HepG2 (cell line): Measurements from ENCODE around the gene DLX1. TPM values are rescaled to one million over a fixed set of nuclear protein-coding genes. Genes with fewer than 3 reads are reported as not detected.

Experiments
- KDM2A ChIP-seq: sonication (generic); formaldehyde crosslinking; IDR thresholded peaks from 2 replicates; pipeline ENCODE4 v1.4.0; 2020; ENCODE audit warnings: low read depth, missing genetic modification reagents, borderline replicate concordance
- NR2F2 ChIP-seq: IDR thresholded peaks from 2 replicates; pipeline ENCODE4 v1.6.1; 2012; ENCODE audit warnings: low read depth, inconsistent platforms, borderline replicate concordance
- SATB2 ChIP-seq: sonication (generic); formaldehyde crosslinking; IDR thresholded peaks from 2 replicates; pipeline ENCODE4 v1.5.0; 2020; ENCODE audit warnings: missing genetic modification reagents
- SMAD9 ChIP-seq: sonication (generic); formaldehyde crosslinking; IDR thresholded peaks from 2 replicates; pipeline ENCODE4 v1.5.1; 2020; ENCODE audit warnings: mild to moderate bottlenecking, missing genetic modification reagents
- SP4 ChIP-seq: sonication (generic); formaldehyde crosslinking; IDR thresholded peaks from 2 replicates; pipeline ENCODE4 v1.8.1; 2023; ENCODE audit warnings: mild to moderate bottlenecking, missing genetic modification reagents
- ZNF20 ChIP-seq: sonication (generic); formaldehyde crosslinking; IDR thresholded peaks from 2 replicates; pipeline ENCODE4 v1.4.0; 2020; ENCODE audit warnings: mild to moderate bottlenecking, moderate library complexity, missing genetic modification reagents
- ZNF775 ChIP-seq: sonication (generic); formaldehyde crosslinking; IDR thresholded peaks from 2 replicates; pipeline ENCODE4 v1.4.0; 2020; ENCODE audit warnings: missing genetic modification reagents, mild to moderate bottlenecking, moderate library complexity, borderline replicate concordance
- ZNF788 ChIP-seq: sonication (generic); formaldehyde crosslinking; IDR thresholded peaks from 2 replicates; pipeline ENCODE4 v1.5.0; 2020; ENCODE audit warnings: mild to moderate bottlenecking, missing genetic modification reagents, borderline replicate concordance
- ZNF891 ChIP-seq: sonication (generic); formaldehyde crosslinking; IDR thresholded peaks from 2 replicates; pipeline ENCODE4 v1.5.0; 2020; ENCODE audit warnings: mild to moderate bottlenecking, missing genetic modification reagents
- polyA plus RNA-seq, 8 experiments: library from polyadenylated mRNA; depleted of rRNA in 3 of 8; stranded (reverse) in 7 of 8; unstranded in 1 of 8; fragments of >200 nt; fragmentation: Illumina TruSeq in 4 of 8; extraction: Trizol in 4 of 8; gene quantifications; 2 replicates each; pipeline versions ENCODE4 v1.2.1 to v1.2.3, GENCODE V29; 2011 to 2016; ENCODE audit warnings: low read depth in 4 of 8, missing spikeins in 1 of 8, mixed read lengths in 1 of 8; ENCODE audit not compliant: insufficient read depth in 1 of 8
- total RNA-seq, 5 experiments: library from RNA; depleted of rRNA; stranded (reverse); fragments of >200 nt; fragmentation: Illumina TruSeq; extraction: Trizol; gene quantifications; 2 replicates each; pipeline ENCODE4 v1.2.3, GENCODE V29; 2016; ENCODE audit warnings: low read depth in 1 of 5
- TF ChIP-seq, protein P1 (sequence below): sonication (generic); formaldehyde crosslinking; IDR thresholded peaks from 2 replicates; pipeline ENCODE4 v1.5.0; 2020; ENCODE audit warnings: mild to moderate bottlenecking, missing genetic modification reagents
- TF ChIP-seq, protein P2 (sequence below): sonication (generic); formaldehyde crosslinking; IDR thresholded peaks from 2 replicates; pipeline ENCODE4 v1.8.0; 2022; ENCODE audit warnings: low read depth, missing genetic modification reagents
- TF ChIP-seq, protein P3 (sequence below): sonication (generic); formaldehyde crosslinking; IDR thresholded peaks from 2 replicates; pipeline ENCODE4 v1.4.0; 2020; ENCODE audit warnings: low read depth, mild to moderate bottlenecking, missing genetic modification reagents
- TF ChIP-seq, protein P4 (sequence below): sonication (generic); formaldehyde crosslinking; IDR thresholded peaks from 2 replicates; pipeline ENCODE4 v1.9.0; 2021; ENCODE audit warnings: mild to moderate bottlenecking, missing genetic modification reagents
- TF ChIP-seq, protein P5 (sequence below): sonication (generic); formaldehyde crosslinking; conservative IDR thresholded peaks from 2 replicates; pipeline ENCODE4 v1.4.0; 2020; ENCODE audit warnings: missing genetic modification reagents

The DLX1 gene
- total and polyA plus RNA-seq, 2 of the 13 experiments (the other 11 are each of a cell fraction or from before 2014, with no cell fraction given) = 0.18 to 0.86 TPM

DNA sequence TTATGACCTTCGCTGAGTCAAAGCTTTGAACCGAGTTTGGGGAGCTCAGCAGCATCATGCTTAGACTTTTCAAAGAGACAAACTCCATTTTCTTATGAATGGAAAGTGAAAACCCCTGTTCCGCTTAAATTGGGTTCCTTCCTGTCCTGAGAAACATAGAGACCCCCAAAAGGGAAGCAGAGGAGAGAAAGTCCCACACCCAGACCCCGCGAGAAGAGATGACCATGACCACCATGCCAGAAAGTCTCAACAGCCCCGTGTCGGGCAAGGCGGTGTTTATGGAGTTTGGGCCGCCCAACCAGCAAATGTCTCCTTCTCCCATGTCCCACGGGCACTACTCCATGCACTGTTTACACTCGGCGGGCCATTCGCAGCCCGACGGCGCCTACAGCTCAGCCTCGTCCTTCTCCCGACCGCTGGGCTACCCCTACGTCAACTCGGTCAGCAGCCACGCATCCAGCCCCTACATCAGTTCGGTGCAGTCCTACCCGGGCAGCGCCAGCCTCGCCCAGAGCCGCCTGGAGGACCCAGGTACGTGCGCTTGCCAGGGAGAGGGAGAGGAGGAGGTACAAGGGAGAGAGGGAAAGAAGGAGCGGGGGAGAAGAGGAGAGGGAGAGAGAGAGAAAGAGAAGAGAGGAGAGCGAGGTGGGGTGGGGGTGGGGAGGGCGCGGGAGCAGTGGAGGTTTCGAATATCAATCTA lies at the start of gene DLX1 (continued):
- TF ChIP-seq ZNF788 (CRISPR knock-in tag) (no peak), ZNF775 (CRISPR knock-in tag) (no peak), ZNF891 (CRISPR knock-in tag) (peak; percentile 48; the same call in 1 of the 2 replicates), SMAD9 (peak; percentile 49; the same call in 1 of the 2 replicates), SP4 (no peak), NR2F2 (no peak), KDM2A (CRISPR knock-in tag) (no peak), SATB2 (CRISPR knock-in tag) (no peak), ZNF20 (CRISPR knock-in tag) (no peak)
- TF ChIP-seq, protein P1, sequence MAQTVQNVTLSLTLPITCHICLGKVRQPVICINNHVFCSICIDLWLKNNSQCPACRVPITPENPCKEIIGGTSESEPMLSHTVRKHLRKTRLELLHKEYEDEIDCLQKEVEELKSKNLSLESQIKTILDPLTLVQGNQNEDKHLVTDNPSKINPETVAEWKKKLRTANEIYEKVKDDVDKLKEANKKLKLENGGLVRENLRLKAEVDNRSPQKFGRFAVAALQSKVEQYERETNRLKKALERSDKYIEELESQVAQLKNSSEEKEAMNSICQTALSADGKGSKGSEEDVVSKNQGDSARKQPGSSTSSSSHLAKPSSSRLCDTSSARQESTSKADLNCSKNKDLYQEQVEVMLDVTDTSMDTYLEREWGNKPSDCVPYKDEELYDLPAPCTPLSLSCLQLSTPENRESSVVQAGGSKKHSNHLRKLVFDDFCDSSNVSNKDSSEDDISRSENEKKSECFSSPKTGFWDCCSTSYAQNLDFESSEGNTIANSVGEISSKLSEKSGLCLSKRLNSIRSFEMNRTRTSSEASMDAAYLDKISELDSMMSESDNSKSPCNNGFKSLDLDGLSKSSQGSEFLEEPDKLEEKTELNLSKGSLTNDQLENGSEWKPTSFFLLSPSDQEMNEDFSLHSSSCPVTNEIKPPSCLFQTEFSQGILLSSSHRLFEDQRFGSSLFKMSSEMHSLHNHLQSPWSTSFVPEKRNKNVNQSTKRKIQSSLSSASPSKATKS (CRISPR knock-in tag) = no peak
- TF ChIP-seq, protein P2, sequence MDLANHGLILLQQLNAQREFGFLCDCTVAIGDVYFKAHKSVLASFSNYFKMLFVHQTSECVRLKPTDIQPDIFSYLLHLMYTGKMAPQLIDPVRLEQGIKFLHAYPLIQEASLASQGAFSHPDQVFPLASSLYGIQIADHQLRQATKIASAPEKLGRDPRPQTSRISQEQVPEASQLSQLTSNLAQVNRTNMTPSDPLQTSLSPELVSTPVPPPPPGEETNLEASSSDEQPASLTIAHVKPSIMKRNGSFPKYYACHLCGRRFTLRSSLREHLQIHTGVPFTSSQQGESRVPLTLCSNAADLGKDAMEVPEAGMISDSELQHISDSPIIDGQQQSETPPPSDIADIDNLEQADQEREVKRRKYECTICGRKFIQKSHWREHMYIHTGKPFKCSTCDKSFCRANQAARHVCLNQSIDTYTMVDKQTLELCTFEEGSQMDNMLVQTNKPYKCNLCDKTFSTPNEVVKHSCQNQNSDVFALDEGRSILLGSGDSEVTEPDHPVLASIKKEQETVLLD (CRISPR knock-in tag) = no peak
- TF ChIP-seq, protein P3, sequence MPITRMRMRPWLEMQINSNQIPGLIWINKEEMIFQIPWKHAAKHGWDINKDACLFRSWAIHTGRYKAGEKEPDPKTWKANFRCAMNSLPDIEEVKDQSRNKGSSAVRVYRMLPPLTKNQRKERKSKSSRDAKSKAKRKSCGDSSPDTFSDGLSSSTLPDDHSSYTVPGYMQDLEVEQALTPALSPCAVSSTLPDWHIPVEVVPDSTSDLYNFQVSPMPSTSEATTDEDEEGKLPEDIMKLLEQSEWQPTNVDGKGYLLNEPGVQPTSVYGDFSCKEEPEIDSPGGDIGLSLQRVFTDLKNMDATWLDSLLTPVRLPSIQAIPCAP (CRISPR knock-in tag) = no peak
- TF ChIP-seq, protein P4, sequence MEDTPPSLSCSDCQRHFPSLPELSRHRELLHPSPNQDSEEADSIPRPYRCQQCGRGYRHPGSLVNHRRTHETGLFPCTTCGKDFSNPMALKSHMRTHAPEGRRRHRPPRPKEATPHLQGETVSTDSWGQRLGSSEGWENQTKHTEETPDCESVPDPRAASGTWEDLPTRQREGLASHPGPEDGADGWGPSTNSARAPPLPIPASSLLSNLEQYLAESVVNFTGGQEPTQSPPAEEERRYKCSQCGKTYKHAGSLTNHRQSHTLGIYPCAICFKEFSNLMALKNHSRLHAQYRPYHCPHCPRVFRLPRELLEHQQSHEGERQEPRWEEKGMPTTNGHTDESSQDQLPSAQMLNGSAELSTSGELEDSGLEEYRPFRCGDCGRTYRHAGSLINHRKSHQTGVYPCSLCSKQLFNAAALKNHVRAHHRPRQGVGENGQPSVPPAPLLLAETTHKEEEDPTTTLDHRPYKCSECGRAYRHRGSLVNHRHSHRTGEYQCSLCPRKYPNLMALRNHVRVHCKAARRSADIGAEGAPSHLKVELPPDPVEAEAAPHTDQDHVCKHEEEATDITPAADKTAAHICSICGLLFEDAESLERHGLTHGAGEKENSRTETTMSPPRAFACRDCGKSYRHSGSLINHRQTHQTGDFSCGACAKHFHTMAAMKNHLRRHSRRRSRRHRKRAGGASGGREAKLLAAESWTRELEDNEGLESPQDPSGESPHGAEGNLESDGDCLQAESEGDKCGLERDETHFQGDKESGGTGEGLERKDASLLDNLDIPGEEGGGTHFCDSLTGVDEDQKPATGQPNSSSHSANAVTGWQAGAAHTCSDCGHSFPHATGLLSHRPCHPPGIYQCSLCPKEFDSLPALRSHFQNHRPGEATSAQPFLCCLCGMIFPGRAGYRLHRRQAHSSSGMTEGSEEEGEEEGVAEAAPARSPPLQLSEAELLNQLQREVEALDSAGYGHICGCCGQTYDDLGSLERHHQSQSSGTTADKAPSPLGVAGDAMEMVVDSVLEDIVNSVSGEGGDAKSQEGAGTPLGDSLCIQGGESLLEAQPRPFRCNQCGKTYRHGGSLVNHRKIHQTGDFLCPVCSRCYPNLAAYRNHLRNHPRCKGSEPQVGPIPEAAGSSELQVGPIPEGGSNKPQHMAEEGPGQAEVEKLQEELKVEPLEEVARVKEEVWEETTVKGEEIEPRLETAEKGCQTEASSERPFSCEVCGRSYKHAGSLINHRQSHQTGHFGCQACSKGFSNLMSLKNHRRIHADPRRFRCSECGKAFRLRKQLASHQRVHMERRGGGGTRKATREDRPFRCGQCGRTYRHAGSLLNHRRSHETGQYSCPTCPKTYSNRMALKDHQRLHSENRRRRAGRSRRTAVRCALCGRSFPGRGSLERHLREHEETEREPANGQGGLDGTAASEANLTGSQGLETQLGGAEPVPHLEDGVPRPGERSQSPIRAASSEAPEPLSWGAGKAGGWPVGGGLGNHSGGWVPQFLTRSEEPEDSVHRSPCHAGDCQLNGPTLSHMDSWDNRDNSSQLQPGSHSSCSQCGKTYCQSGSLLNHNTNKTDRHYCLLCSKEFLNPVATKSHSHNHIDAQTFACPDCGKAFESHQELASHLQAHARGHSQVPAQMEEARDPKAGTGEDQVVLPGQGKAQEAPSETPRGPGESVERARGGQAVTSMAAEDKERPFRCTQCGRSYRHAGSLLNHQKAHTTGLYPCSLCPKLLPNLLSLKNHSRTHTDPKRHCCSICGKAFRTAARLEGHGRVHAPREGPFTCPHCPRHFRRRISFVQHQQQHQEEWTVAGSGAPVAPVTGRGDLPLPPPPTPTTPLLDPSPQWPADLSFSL = no peak
- TF ChIP-seq, protein P5, sequence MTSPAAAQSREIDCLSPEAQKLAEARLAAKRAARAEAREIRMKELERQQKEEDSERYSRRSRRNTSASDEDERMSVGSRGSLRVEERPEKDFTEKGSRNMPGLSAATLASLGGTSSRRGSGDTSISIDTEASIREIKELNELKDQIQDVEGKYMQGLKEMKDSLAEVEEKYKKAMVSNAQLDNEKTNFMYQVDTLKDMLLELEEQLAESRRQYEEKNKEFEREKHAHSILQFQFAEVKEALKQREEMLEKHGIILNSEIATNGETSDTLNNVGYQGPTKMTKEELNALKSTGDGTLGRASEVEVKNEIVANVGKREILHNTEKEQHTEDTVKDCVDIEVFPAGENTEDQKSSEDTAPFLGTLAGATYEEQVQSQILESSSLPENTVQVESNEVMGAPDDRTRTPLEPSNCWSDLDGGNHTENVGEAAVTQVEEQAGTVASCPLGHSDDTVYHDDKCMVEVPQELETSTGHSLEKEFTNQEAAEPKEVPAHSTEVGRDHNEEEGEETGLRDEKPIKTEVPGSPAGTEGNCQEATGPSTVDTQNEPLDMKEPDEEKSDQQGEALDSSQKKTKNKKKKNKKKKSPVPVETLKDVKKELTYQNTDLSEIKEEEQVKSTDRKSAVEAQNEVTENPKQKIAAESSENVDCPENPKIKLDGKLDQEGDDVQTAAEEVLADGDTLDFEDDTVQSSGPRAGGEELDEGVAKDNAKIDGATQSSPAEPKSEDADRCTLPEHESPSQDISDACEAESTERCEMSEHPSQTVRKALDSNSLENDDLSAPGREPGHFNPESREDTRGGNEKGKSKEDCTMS = no peak
